CD1c-positive myeloid dendritic cell (primary cell): ENCODE results near the gene BHMT.
A peak's percentile ranks its signal among the peaks of the same experiment; 100 is the strongest.

Experiments used
- DNase-seq: peaks from one replicate; pipeline ENCODE4 v3.0.0-alpha.2; 2016; ENCODE audit errors: extremely low spot score

BHMT gene

GRCh38 chr5:79111387-79111959 is at the start of gene BHMT:
TSS of gene BHMT (plus strand) at chr5:79111809. CDS start at chr5:79111886, 77 bp downstream.
- no peak for DNase-seq

- no peak for DNase-seq
Observed at GRCh38 chr5:79062436-79062835, 49.2 kb upstream of the BHMT start.

GRCh38 chr5:79069488-79070349 is 41.9 kb upstream of the BHMT start, which contains the start of the genes BHMT2 and DMGDH:
TSS of gene BHMT2 (plus strand) at chr5:79069767. CDS start at chr5:79069783, 16 bp downstream.
TSS of gene DMGDH (minus strand) at chr5:79069674. CDS start at chr5:79069620, 54 bp downstream.
- DNase-seq = no peak

- DNase-seq = no peak
Observed at GRCh38 chr5:79070350-79070667, 41.3 kb upstream of the BHMT start.

GRCh38 chr5:79074641-79075040 is 37.0 kb upstream of the BHMT start:
- DNase-seq = no peak

- DNase-seq = no peak
Observed at GRCh38 chr5:79075646-79076426, 35.8 kb upstream of the BHMT start.

- DNase-seq = no peak
Observed at GRCh38 chr5:79076819-79077218, 34.8 kb upstream of the BHMT start.

GRCh38 chr5:79077680-79078365 is 33.8 kb upstream of the BHMT start:
- no peak for DNase-seq

- no peak for DNase-seq
Observed at GRCh38 chr5:79080804-79081203, 30.8 kb upstream of the BHMT start.

GRCh38 chr5:79081779-79082178 is 29.8 kb upstream of the BHMT start:
- DNase-seq = no peak

- DNase-seq = no peak
Observed at GRCh38 chr5:79086116-79086515, 25.5 kb upstream of the BHMT start.

- no peak for DNase-seq
Observed at GRCh38 chr5:79088507-79088906, 23.1 kb upstream of the BHMT start.

GRCh38 chr5:79091064-79091463 is 20.5 kb upstream of the BHMT start:
- no peak for DNase-seq

GRCh38 chr5:79093762-79094161 is 17.8 kb upstream of the BHMT start:
- DNase-seq = no peak

GRCh38 chr5:79105868-79106267 is 5.7 kb upstream of the BHMT start:
- no peak for DNase-seq

- peak; percentile 78 for DNase-seq
Observed at GRCh38 chr5:79107020-79107796, 4.4 kb upstream of the BHMT start.

GRCh38 chr5:79108086-79108485 is 3.5 kb upstream of the BHMT start:
- DNase-seq = no peak

- no peak for DNase-seq
Observed at GRCh38 chr5:79108792-79109191, 2.8 kb upstream of the BHMT start.

GRCh38 chr5:79109527-79110492 is 1.8 kb upstream of the BHMT start:
- DNase-seq = peak; percentile 62
